CD4-positive, alpha-beta T cell treated with Interleukin-4 for 4 hours (primary cell): ENCODE measurements around the gene FBXO48.
A peak's percentile ranks its signal among the peaks of the same experiment; 100 is the strongest.
"Not testable (repeated sequence)": the region's sequence is repeated elsewhere in the genome, so short reads cannot be mapped to it uniquely, and the experiment has no call there.

Experiments used
- DNase-seq: peaks from one replicate; pipeline ENCODE4 v3.0.0-alpha.2; 2020

Gene FBXO48

GRCh38 chr2:68469935-68470334 lies 2.8 kb upstream of the FBXO48 start:
- DNase-seq, result no peak

GRCh38 chr2:68468801-68469200 lies 1.7 kb upstream of the FBXO48 start:
- DNase-seq, result no peak

- DNase-seq, result no peak
These were observed 367 bp downstream of the FBXO48 start for GRCh38 chr2:68466778-68467076.

GRCh38 chr2:68466361-68466777 lies 725 bp downstream of the FBXO48 start:
- peak; percentile 81 for DNase-seq

GRCh38 chr2:68465081-68465916 lies 1.8 kb downstream of the FBXO48 start:
- DNase-seq, result peak; percentile 80

GRCh38 chr2:68464651-68465050 lies 2.4 kb downstream of the FBXO48 start:
- DNase-seq, result no peak

- DNase-seq, result peak; percentile 76
These were observed 3.7 kb downstream of the FBXO48 start for GRCh38 chr2:68463287-68463877.

GRCh38 chr2:68458981-68459380 lies 8.1 kb downstream of the FBXO48 start:
- no peak for DNase-seq

GRCh38 chr2:68456198-68456597 lies 10.9 kb downstream of the FBXO48 start:
- DNase-seq, result no peak

- no peak for DNase-seq
These were observed 12.4 kb downstream of the FBXO48 start for GRCh38 chr2:68454719-68455118.

GRCh38 chr2:68453761-68454360 lies 13.2 kb downstream of the FBXO48 start:
- DNase-seq, result no peak

- peak; percentile 20 for DNase-seq
These were observed 14.8 kb downstream of the FBXO48 start for GRCh38 chr2:68452158-68452900.

- DNase-seq, result no peak
These were observed 18.1 kb downstream of the FBXO48 start for GRCh38 chr2:68448671-68449653.

GRCh38 chr2:68447118-68447517 lies 20.0 kb downstream of the FBXO48 start:
- DNase-seq, result no peak

GRCh38 chr2:68446425-68446824 lies 20.7 kb downstream of the FBXO48 start:
- DNase-seq, result not testable (repeated sequence)

- DNase-seq, result no peak
These were observed 25.1 kb downstream of the FBXO48 start for GRCh38 chr2:68441994-68442322.

- peak; percentile 93 for DNase-seq
These were observed 25.7 kb downstream of the FBXO48 start for GRCh38 chr2:68441179-68441993.

GRCh38 chr2:68438455-68439303 lies 28.4 kb downstream of the FBXO48 start:
- DNase-seq, result no peak

GRCh38 chr2:68436270-68436669 lies 30.8 kb downstream of the FBXO48 start:
- DNase-seq, result no peak

- no peak for DNase-seq
These were observed 31.5 kb downstream of the FBXO48 start for GRCh38 chr2:68435615-68436014.

- no peak for DNase-seq
These were observed 32.1 kb downstream of the FBXO48 start for GRCh38 chr2:68434981-68435380.
